H1 (cell line): ENCODE results near the gene CORT. TPM values are rescaled to one million over a fixed set of nuclear protein-coding genes. Genes with fewer than 3 reads are reported as not detected.

ENCODE experiments used
- CTCF ChIA-PET: fragments of 300-600 bp; sonication (Branson Sonifier 250); formaldehyde crosslinking; loops from one replicate; lab custom pipeline; 2021; ENCODE audit not compliant: partially characterized antibody; lab: Charles Lee
- POLR2A ChIA-PET: fragments of 300-600 bp; sonication (Branson Sonifier 250); formaldehyde crosslinking; loops from one replicate; lab custom pipeline; 2021; ENCODE audit warnings: inconsistent platforms; ENCODE audit not compliant: partially characterized antibody; lab: Charles Lee
- DNase-seq, 2 experiments: peaks; one replicate each; pipeline versions ENCODE4 v3.0.0 to v3.0.0-alpha.2; 2010 to 2022; ENCODE audit warnings: low spot score in 2 of 2, low read depth in 1 of 2, mixed read lengths in 1 of 2
- FAIRE-seq: peaks from 2 replicates; lab custom pipeline; 2011; peaks lifted over from hg19 to GRCh38; lab: Jason Lieb, UNC
- H2AFZ ChIP-seq: 2 replicates; pipeline ENCODE4 v1.8.1; 2012; ENCODE audit warnings: low read length, inconsistent platforms
- H2AK5ac ChIP-seq: 2 replicates; pipeline ENCODE4 v1.6.1; 2013; ENCODE audit warnings: low read depth, low read length
- H2BK120ac ChIP-seq: replicated peaks from 2 replicates; pipeline ENCODE3; 2013; ENCODE audit warnings: low read depth, low read length, inconsistent platforms
- H2BK12ac ChIP-seq: 2 replicates; pipeline ENCODE4 v1.6.1; 2013; ENCODE audit warnings: low read depth, low read length
- H2BK15ac ChIP-seq: 2 replicates; pipeline ENCODE4 v1.6.1; 2013; ENCODE audit warnings: low read length
- H2BK20ac ChIP-seq: 2 replicates; pipeline ENCODE4 v1.6.1; 2013; ENCODE audit warnings: low read length
- H2BK5ac ChIP-seq: 2 replicates; pipeline ENCODE4 v1.6.1; 2013; ENCODE audit warnings: low read depth, low read length
- H3K14ac ChIP-seq: 2 replicates; pipeline ENCODE4 v1.6.1; 2013; ENCODE audit warnings: inconsistent platforms; ENCODE audit not compliant: insufficient read length
- H3K18ac ChIP-seq: 2 replicates; pipeline ENCODE4 v1.6.1; 2013; ENCODE audit warnings: low read length; ENCODE audit errors: extremely low read depth
- H3K23ac ChIP-seq: 2 replicates; pipeline ENCODE4 v1.6.1; 2013; ENCODE audit warnings: inconsistent platforms; ENCODE audit not compliant: insufficient read length
- H3K23me2 ChIP-seq: 2 replicates; pipeline ENCODE4 v1.6.1; 2013; ENCODE audit warnings: low read depth, low read length
- H3K27ac ChIP-seq: 2 replicates; pipeline ENCODE4 v1.6.1; 2011; ENCODE audit warnings: low read depth, low read length, inconsistent platforms
- H3K27me3 ChIP-seq, 4 experiments: replicated peaks in 1 of 4; 1 replicate in 1 of 4; 2 replicates in 3 of 4; pipeline versions ENCODE4 v1.6.1 to v1.8.1; 2011 to 2013; ENCODE audit warnings: low read length in 3 of 4, mild to moderate bottlenecking in 3 of 4, inconsistent platforms in 2 of 4, mixed read lengths in 2 of 4, moderate library complexity in 1 of 4; ENCODE audit not compliant: control insufficient read depth in 3 of 4, insufficient read depth in 3 of 4; ENCODE audit errors: extremely low read depth in 1 of 4
- H3K36me3 ChIP-seq, 4 experiments: 2 replicates each; pipeline versions ENCODE4 v1.6.1 to v1.8.1; 2011 to 2013; ENCODE audit warnings: mild to moderate bottlenecking in 4 of 4, low read length in 3 of 4, moderate library complexity in 2 of 4, control low read depth in 1 of 4, inconsistent platforms in 1 of 4; ENCODE audit not compliant: insufficient read depth in 4 of 4, control insufficient read depth in 2 of 4
- H3K4ac ChIP-seq: replicated peaks from 2 replicates; pipeline ENCODE3; 2013; ENCODE audit warnings: low read length, low read depth, mixed read lengths, inconsistent platforms; ENCODE audit not compliant: insufficient read length
- H3K4me1 ChIP-seq, 4 experiments: replicated peaks in 1 of 4; 1 replicate in 1 of 4; 2 replicates in 3 of 4; pipeline versions ENCODE4 v1.6.1 to v1.8.1; 2011 to 2013; ENCODE audit warnings: low read length in 3 of 4, inconsistent platforms in 2 of 4, mixed read lengths in 1 of 4; ENCODE audit not compliant: insufficient read depth in 4 of 4, control insufficient read depth in 3 of 4
- H3K4me2 ChIP-seq, 2 experiments: 2 replicates each; pipeline versions ENCODE4 v1.6.1 to v1.8.1; 2011 to 2013; ENCODE audit warnings: low read depth in 2 of 2, low read length in 2 of 2, control low read depth in 1 of 2, inconsistent platforms in 1 of 2, mild to moderate bottlenecking in 1 of 2; ENCODE audit not compliant: insufficient read depth in 1 of 2
- H3K4me3 ChIP-seq, 4 experiments: fragments of 200-600, 300-600 bp in 1 of 4; sonication (generic), shearing (Covaris generic), sonication (Bioruptor Twin) in 1 of 4; 2 replicates each; pipeline versions ENCODE4 v1.5.1 to v1.8.1; 2011 to 2016; ENCODE audit warnings: low read length in 4 of 4, low read depth in 3 of 4, control low read depth in 2 of 4, inconsistent platforms in 2 of 4, mild to moderate bottlenecking in 2 of 4, mixed read lengths in 1 of 4, moderate library complexity in 1 of 4; ENCODE audit not compliant: insufficient read depth in 2 of 4; ENCODE audit errors: extremely low read depth in 1 of 4
- H3K56ac ChIP-seq: replicated peaks from 2 replicates; pipeline ENCODE3; 2013; ENCODE audit warnings: low read depth, mild to moderate bottlenecking, mixed read lengths, low read length, inconsistent platforms; ENCODE audit not compliant: insufficient read length
- H3K79me1 ChIP-seq: 2 replicates; pipeline ENCODE4 v1.6.1; 2013; ENCODE audit warnings: low read depth, low read length, control low read depth
- H3K79me2 ChIP-seq, 2 experiments: 2 replicates each; pipeline versions ENCODE4 v1.6.1 to v1.8.1; 2012 to 2013; ENCODE audit warnings: low read length in 2 of 2, mild to moderate bottlenecking in 2 of 2, inconsistent platforms in 1 of 2; ENCODE audit not compliant: insufficient read depth in 2 of 2, control insufficient read depth in 1 of 2
- H3K9ac ChIP-seq, 4 experiments: replicated peaks in 1 of 4; 1 replicate in 1 of 4; 2 replicates in 3 of 4; pipeline versions ENCODE4 v1.6.1 to v1.8.1; 2011 to 2013; ENCODE audit warnings: low read depth in 3 of 4, low read length in 3 of 4, control low read depth in 2 of 4, mild to moderate bottlenecking in 2 of 4, moderate library complexity in 2 of 4, inconsistent platforms in 1 of 4; ENCODE audit errors: extremely low read depth in 1 of 4
- H3K9me3 ChIP-seq, 2 experiments: 2 replicates each; pipeline versions ENCODE4 v1.6.1 to v1.8.1; 2012 to 2013; ENCODE audit warnings: mild to moderate bottlenecking in 2 of 2, moderate library complexity in 2 of 2, control low read depth in 1 of 2, inconsistent platforms in 1 of 2, low read depth in 1 of 2, low read length in 1 of 2, mixed read lengths in 1 of 2; ENCODE audit not compliant: insufficient read depth in 2 of 2
- H4K20me1 ChIP-seq, 2 experiments: replicated peaks in 1 of 2; 2 replicates each; pipeline versions ENCODE3 to v1.8.1; 2011 to 2013; ENCODE audit warnings: inconsistent platforms in 2 of 2, low read length in 2 of 2, mild to moderate bottlenecking in 1 of 2; ENCODE audit not compliant: insufficient read depth in 2 of 2, control insufficient read depth in 1 of 2
- H4K5ac ChIP-seq: 2 replicates; pipeline ENCODE4 v1.6.1; 2013; ENCODE audit warnings: low read length, low read depth, mixed read lengths, inconsistent platforms; ENCODE audit not compliant: insufficient read length
- H4K8ac ChIP-seq: 2 replicates; pipeline ENCODE4 v1.8.0; 2013; ENCODE audit warnings: mild to moderate bottlenecking, moderate library complexity, low read length, inconsistent platforms; ENCODE audit not compliant: insufficient read depth; ENCODE audit errors: extremely low read depth
- H4K91ac ChIP-seq: replicated peaks from 2 replicates; pipeline ENCODE3; 2013; ENCODE audit warnings: low read length, mixed read lengths, inconsistent platforms; ENCODE audit not compliant: insufficient read length
- CREB1 ChIP-seq: IDR thresholded peaks from 2 replicates; pipeline ENCODE4 v1.6.1; 2012; ENCODE audit warnings: inconsistent platforms
- KDM1A ChIP-seq: fragments of 200-600, 300-600 bp; sonication (generic); IDR thresholded peaks from 2 replicates; pipeline ENCODE4 v1.7.1; 2016; ENCODE audit warnings: mild to moderate bottlenecking, low read length, borderline replicate concordance
- POLR2A ChIP-seq, 2 experiments: IDR thresholded peaks; 1 replicate in 1 of 2; 2 replicates in 1 of 2; pipeline ENCODE4 v1.6.1; 2011; ENCODE audit warnings: low read depth in 2 of 2, low read length in 2 of 2, mild to moderate bottlenecking in 2 of 2; ENCODE audit errors: control extremely low read depth in 1 of 2
- WGBS, 2 experiments: shearing (Covaris generic) in 1 of 2; methylation state at CpG; one replicate each; pipeline versions ENCODE4 v1.1.6 to v1.1.7; 2013 to 2015; ENCODE audit warnings: low lambda C conversion rate in 2 of 2, mixed read lengths in 2 of 2, inconsistent platforms in 1 of 2, low coverage in 1 of 2, missing lambda C conversion rate in 1 of 2; ENCODE audit not compliant: insufficient replicate concordance in 2 of 2, insufficient coverage in 1 of 2, insufficient read length in 1 of 2; ENCODE audit errors: extremely low coverage in 1 of 2, missing lambda C conversion rate in 1 of 2; 5-methylcytosine and 5-hydroxymethylcytosine counted together
- polyA plus RNA-seq, 7 experiments: library from polyadenylated mRNA; depleted of rRNA in 3 of 7; stranded (reverse) in 5 of 7; unstranded in 2 of 7; fragments of >200 nt in 5 of 7; fragments of 200-250 nt in 2 of 7; gene quantifications; 1 replicate in 5 of 7; 2 replicates in 1 of 7; 4 replicates in 1 of 7; pipeline versions ENCODE4 v1.2.1 to v1.2.3, GENCODE V29; 2011 to 2013; ENCODE audit warnings: missing spikeins in 2 of 7, mixed read lengths in 2 of 7
- total RNA-seq: library from RNA; stranded (reverse); fragmentation: NEBNext Ultra II Directional; extraction: Animal tissue kit (Norgen Biotek cat#: 25700); gene quantifications from 2 replicates; pipeline ENCODE4 v1.2.1, GENCODE V29; 2021

CORT gene
- total and polyA plus RNA-seq, 2 of the 8 experiments (the other 6 are each of a cell fraction or from before 2014, with no cell fraction given): 0.15 to 0.30 TPM

- CTCF ChIA-PET: interaction anchor here (1.2 to 1.3 kb wide), 2 partner anchors 22 to 43 kb away, joined by 4 to 5 read pairs; no protein-coding TSS in a partner anchor
These were observed 21.8 kb downstream of the CORT start for GRCh38 chr1:10471411-10472219.

More at GRCh38 chr1:10471411-10472219, 21.8 kb downstream of the CORT start:
- peaks cover 5 to 28% (median 23%) of the 10 kb centered on the region in 4 experiments for H3K36me3 ChIP-seq
- no peak overlapping the region; the same call in 1 of the 2 replicates for H2BK12ac ChIP-seq
- no peaks in the 10 kb centered on the region; a peak in 3 of 7 replicates for H3K4me1 ChIP-seq
- no peak overlapping the region for H2BK15ac ChIP-seq
- 7% methylated on average over 23 of the region's 23 CpGs; no CpG with 5 or more reads in 1 of the 2 experiments for WGBS, 2 experiments
- H4K5ac ChIP-seq: peak overlapping the region; percentile 57
- DNase-seq: peak in 1 of 2 experiments; percentile 58
- no peak overlapping the region for H3K56ac ChIP-seq
- no peaks in the 10 kb centered on the region for H3K27me3 ChIP-seq
- H3K79me2 ChIP-seq: peaks cover 4 to 28% of the 10 kb centered on the region in 2 experiments; a peak in 3 of 4 replicates
- peaks cover 9% of the 10 kb centered on the region for H3K23me2 ChIP-seq
- no peak overlapping the region for H2BK120ac ChIP-seq
- POLR2A ChIA-PET: interaction anchor here (0.6 to 5.1 kb wide), 10 partner anchors 9 to 138 kb away, joined by 3 to 67 read pairs (median 4); partner anchors contain the start of gene CENPS
- H3K27ac ChIP-seq: no peak overlapping the region
- peak overlapping the region; percentile 39 for H3K4ac ChIP-seq
- peaks cover 2 to 7% of the 10 kb centered on the region in 2 experiments for H4K20me1 ChIP-seq
- H3K4me3 ChIP-seq: peak overlapping the region; percentile 77 to 91 (median 87)
- peak overlapping the region; percentile 80 to 82 for H3K4me2 ChIP-seq
- no peak overlapping the region for H2BK20ac ChIP-seq
- FAIRE-seq: no peak
- peak; percentile 96 for TF ChIP-seq KDM1A
- TF ChIP-seq CREB1: no peak
- TF ChIP-seq POLR2A (IDR thresholded peaks at IDR 0.05; ENCODE audit: control extremely low read depth in 1 of 2, low read depth in 2 of 2, low read length in 2 of 2): peak; percentile 13 to 69; a peak in 2 of 3 replicates
- TF ChIP-seq, all 59 proteins: peak for 2
- peaks cover 5% of the 10 kb centered on the region; the same call in 1 of the 2 replicates for H3K79me1 ChIP-seq
- H4K8ac ChIP-seq: peak overlapping the region; percentile 83
- H3K18ac ChIP-seq: peak overlapping the region; percentile 97
- H2AFZ ChIP-seq: peak overlapping the region; percentile 22; the same call in 1 of the 2 replicates
- peak overlapping the region; percentile 17 for H4K91ac ChIP-seq
- no peak overlapping the region for H2AK5ac ChIP-seq
- H3K9me3 ChIP-seq: no peaks in the 10 kb centered on the region
- peak overlapping the region; percentile 59 to 75 (median 70) for H3K9ac ChIP-seq
- H3K14ac ChIP-seq: no peak overlapping the region
- peak overlapping the region; percentile 77 for H2BK5ac ChIP-seq
- no peak overlapping the region for H3K23ac ChIP-seq
